MM.1S (cell line): ENCODE data around the gene CROCC2.

ENCODE experiments used
- DNase-seq: peaks from one replicate; pipeline ENCODE4 v3.0.0-alpha.2; 2015
- H2AFZ ChIP-seq: fragments of 300-600 bp; sonication (generic); 2 replicates; pipeline ENCODE4 v1.6.0; 2016; ENCODE audit warnings: antibody characterized with exemption, low read length
- H3F3A ChIP-seq: fragments of 300-600 bp; sonication (generic); 2 replicates; pipeline ENCODE4 v1.6.1; 2016; ENCODE audit warnings: mild to moderate bottlenecking, antibody characterized with exemption, low read length, moderate library complexity, mixed read lengths; ENCODE audit not compliant: insufficient read depth
- H3K27ac ChIP-seq: fragments of 300-600 bp; sonication (generic); 2 replicates; pipeline ENCODE4 v1.5.1; 2016; ENCODE audit warnings: mild to moderate bottlenecking, low read length
- H3K27me3 ChIP-seq: fragments of 300-600 bp; sonication (generic); replicated peaks from 2 replicates; pipeline ENCODE4 v1.6.0; 2016; ENCODE audit warnings: low read length; ENCODE audit not compliant: insufficient read depth
- H3K36me3 ChIP-seq: fragments of 300-600 bp; sonication (generic); replicated peaks from 2 replicates; pipeline ENCODE4 v1.6.1; 2016; ENCODE audit warnings: mild to moderate bottlenecking, low read length, mixed read lengths; ENCODE audit not compliant: insufficient read depth
- H3K4me1 ChIP-seq: fragments of 300-600 bp; sonication (generic); 2 replicates; pipeline ENCODE4 v1.6.1; 2016; ENCODE audit warnings: low read length, mixed read lengths
- H3K4me2 ChIP-seq: fragments of 300-600 bp; sonication (generic); 2 replicates; pipeline ENCODE4 v1.6.0; 2016; ENCODE audit warnings: low read depth, low read length
- H3K4me3 ChIP-seq: fragments of 300-600 bp; sonication (generic); 2 replicates; pipeline ENCODE4 v1.5.1; 2016; ENCODE audit warnings: low read length, mixed read lengths
- H3K79me2 ChIP-seq: fragments of 300-600 bp; sonication (generic); 2 replicates; pipeline ENCODE4 v1.6.1; 2016; ENCODE audit warnings: mixed run types, low read length, mixed read lengths
- H3K9ac ChIP-seq: fragments of 300-600 bp; sonication (generic); 2 replicates; pipeline ENCODE4 v1.6.1; 2016; ENCODE audit warnings: low read length, mixed read lengths
- H3K9me2 ChIP-seq: fragments of 300-600 bp; sonication (generic); replicated peaks from 2 replicates; pipeline ENCODE4 v1.6.1; 2016; ENCODE audit warnings: mild to moderate bottlenecking, low read length, mixed read lengths; ENCODE audit not compliant: insufficient read depth
- H3K9me3 ChIP-seq: fragments of 300-600 bp; sonication (generic); replicated peaks from 2 replicates; pipeline ENCODE4 v1.6.1; 2016; ENCODE audit warnings: mild to moderate bottlenecking, low read length, mixed read lengths; ENCODE audit not compliant: insufficient read depth
- H4K20me1 ChIP-seq: fragments of 300-600 bp; sonication (generic); 2 replicates; pipeline ENCODE4 v1.6.1; 2016; ENCODE audit warnings: mild to moderate bottlenecking, low read length, moderate library complexity, mixed read lengths; ENCODE audit not compliant: insufficient read depth
- EZH2 ChIP-seq: fragments of 300-600 bp; sonication (generic); optimal IDR thresholded peaks from 2 replicates; pipeline ENCODE3; 2017; ENCODE audit warnings: low read depth, mild to moderate bottlenecking, antibody characterized with exemption, low read length, mixed read lengths
- EZH2phosphoT487 ChIP-seq: fragments of 300-600 bp; sonication (generic); IDR thresholded peaks from 2 replicates; pipeline ENCODE4 v1.6.1; 2018; ENCODE audit warnings: antibody characterized with exemption, low read length
- TF ChIP-seq, protein P1 (sequence below): fragments of 300-600 bp; sonication (generic); IDR thresholded peaks from 2 replicates; pipeline ENCODE4 v1.5.1; 2016; ENCODE audit warnings: antibody characterized with exemption, low read length, mixed read lengths

CROCC2 gene

DNA sequence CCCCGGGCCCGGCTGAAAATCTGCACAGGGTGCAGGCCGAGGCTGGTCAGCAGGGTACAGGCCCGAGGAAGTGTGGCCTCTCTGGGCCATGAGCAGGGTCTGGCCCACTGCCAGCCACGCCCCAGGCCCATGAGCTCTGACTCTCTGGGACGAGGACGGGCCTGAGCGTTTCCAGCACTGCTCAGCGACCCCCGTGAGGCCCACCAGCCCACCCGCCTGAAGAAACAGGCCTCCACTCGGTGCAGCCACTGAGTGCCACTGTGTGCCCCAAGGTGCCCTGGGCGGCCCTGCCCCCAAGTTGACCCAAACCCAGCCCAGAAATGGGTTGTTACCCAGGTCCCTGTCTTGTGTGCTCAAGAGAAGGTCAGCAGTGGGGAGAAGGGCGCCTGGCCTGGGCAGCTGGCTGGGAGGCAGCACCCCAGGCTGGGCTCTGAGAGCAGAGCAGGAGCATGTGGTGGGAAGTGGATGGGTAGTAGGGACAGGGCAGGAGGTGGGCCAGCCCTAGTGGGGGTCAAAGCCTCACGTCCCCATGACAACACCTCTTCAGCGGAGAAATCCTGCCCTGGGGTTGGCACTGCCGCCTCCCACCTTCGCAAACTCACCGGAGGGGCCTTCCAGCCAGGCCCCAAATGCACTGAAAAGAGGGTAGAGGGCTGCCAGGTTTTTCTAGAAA lies 90.2 kb downstream of the CROCC2 start:
- Histone ChIP-seq H3F3A (no peaks in the 10 kb centered on the region), H3K4me1 (peaks cover 5% of the 10 kb centered on the region; the same call in 1 of the 2 replicates), H3K27ac (no peak overlapping the region), H3K79me2 (no peaks in the 10 kb centered on the region), H3K4me3 (no peak overlapping the region), H3K9ac (no peak overlapping the region), H3K9me2 (no peaks in the 10 kb centered on the region), H4K20me1 (no peaks in the 10 kb centered on the region), H2AFZ (no peak overlapping the region), H3K27me3 (peaks cover 14% of the 10 kb centered on the region; the same call in 1 of the 2 replicates), H3K4me2 (no peak overlapping the region), H3K36me3 (no peaks in the 10 kb centered on the region), H3K9me3 (no peaks in the 10 kb centered on the region)
- TF ChIP-seq EZH2 = no peak
- no peak for TF ChIP-seq EZH2phosphoT487
- TF ChIP-seq, protein P1, sequence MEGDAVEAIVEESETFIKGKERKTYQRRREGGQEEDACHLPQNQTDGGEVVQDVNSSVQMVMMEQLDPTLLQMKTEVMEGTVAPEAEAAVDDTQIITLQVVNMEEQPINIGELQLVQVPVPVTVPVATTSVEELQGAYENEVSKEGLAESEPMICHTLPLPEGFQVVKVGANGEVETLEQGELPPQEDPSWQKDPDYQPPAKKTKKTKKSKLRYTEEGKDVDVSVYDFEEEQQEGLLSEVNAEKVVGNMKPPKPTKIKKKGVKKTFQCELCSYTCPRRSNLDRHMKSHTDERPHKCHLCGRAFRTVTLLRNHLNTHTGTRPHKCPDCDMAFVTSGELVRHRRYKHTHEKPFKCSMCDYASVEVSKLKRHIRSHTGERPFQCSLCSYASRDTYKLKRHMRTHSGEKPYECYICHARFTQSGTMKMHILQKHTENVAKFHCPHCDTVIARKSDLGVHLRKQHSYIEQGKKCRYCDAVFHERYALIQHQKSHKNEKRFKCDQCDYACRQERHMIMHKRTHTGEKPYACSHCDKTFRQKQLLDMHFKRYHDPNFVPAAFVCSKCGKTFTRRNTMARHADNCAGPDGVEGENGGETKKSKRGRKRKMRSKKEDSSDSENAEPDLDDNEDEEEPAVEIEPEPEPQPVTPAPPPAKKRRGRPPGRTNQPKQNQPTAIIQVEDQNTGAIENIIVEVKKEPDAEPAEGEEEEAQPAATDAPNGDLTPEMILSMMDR = no peak
- no peak for DNase-seq

DNA sequence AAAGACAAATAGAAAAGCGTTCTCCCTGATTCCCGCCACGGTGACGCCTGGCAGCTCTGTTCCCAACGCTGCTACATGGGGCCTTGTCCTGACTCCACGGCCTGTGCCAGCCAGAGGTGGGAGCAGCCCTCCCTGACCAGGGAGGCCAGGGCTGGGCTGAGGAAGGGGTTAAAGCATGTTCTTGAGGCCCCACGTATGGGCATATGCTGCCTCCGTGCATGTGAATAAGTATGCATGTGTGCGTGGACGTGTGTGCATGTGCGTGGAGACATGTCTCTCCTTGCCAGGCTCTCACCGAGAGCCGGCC lies 90.7 kb downstream of the CROCC2 start:
- Histone ChIP-seq H3K36me3 (no peaks in the 10 kb centered on the region), H2AFZ (no peak overlapping the region), H3K9me2 (no peaks in the 10 kb centered on the region), H3K27ac (no peak overlapping the region), H3K27me3 (peaks cover 12% of the 10 kb centered on the region; the same call in 1 of the 2 replicates), H3F3A (no peaks in the 10 kb centered on the region), H3K79me2 (no peaks in the 10 kb centered on the region), H3K9me3 (no peaks in the 10 kb centered on the region), H3K4me3 (no peak overlapping the region), H4K20me1 (no peaks in the 10 kb centered on the region), H3K4me1 (peaks cover 5% of the 10 kb centered on the region; the same call in 1 of the 2 replicates), H3K4me2 (no peak overlapping the region), H3K9ac (no peak overlapping the region)
- DNase-seq = no peak
- TF ChIP-seq, protein P1 = no peak
- TF ChIP-seq EZH2phosphoT487 (no peak), EZH2 (no peak)

DNA sequence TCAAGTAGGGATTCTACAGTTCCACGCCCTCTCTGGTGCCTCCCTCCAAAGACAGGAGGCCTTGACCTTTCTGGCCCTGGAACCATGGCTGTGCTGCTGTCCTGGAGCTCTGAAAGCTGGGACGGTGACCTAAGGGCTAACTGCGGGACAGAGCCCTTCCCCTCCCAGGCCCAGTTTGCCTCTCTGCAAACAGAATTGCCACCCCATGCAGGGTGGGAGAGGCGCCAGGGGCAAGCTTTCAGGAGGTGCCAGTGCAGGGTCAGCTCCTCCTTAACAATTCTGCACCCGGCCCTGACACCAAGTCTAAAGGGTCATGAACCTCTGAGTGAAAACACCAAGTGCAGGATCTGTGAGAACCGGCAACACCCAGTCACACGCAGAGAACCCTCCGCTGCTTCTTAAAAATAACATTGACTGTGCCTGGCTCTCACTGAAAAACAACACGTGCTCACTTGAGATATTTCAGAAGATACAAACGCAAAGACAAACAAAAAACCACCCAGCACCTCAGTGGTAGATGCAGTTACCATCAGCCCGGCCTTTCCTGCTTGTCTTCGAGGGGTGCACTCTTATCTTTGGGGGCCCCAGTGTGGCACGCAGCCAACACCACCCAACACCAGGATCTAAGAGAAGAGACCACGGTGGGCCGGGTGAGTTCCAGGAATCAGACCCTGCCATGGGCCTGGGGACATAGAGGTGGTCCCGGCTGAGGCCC lies 91.2 kb downstream of the CROCC2 start:
- no peak for DNase-seq
- Histone ChIP-seq H3K9ac (no peak overlapping the region), H4K20me1 (no peaks in the 10 kb centered on the region), H3K36me3 (no peaks in the 10 kb centered on the region), H3K4me3 (no peak overlapping the region), H3K4me1 (peaks cover 5% of the 10 kb centered on the region; the same call in 1 of the 2 replicates), H3F3A (no peaks in the 10 kb centered on the region), H3K79me2 (no peaks in the 10 kb centered on the region), H3K9me2 (no peaks in the 10 kb centered on the region), H3K27me3 (peaks cover 7% of the 10 kb centered on the region; the same call in 1 of the 2 replicates), H3K27ac (no peak overlapping the region), H3K4me2 (no peak overlapping the region), H2AFZ (no peak overlapping the region), H3K9me3 (no peaks in the 10 kb centered on the region)
- TF ChIP-seq EZH2 = no peak
- TF ChIP-seq, protein P1 = no peak
- TF ChIP-seq EZH2phosphoT487 = no peak
